ENCODE measurements around the gene VPS45. TPM values are rescaled to one million over a fixed set of nuclear protein-coding genes. Genes with fewer than 3 reads are reported as not detected.
"Not testable (repeated sequence)": the region's sequence is repeated elsewhere in the genome, so short reads cannot be mapped to it uniquely, and the experiment has no call there.

The VPS45 gene
- total RNA-seq, 1 donor from 2014 or later = 48.9 TPM

GRCh38 chr1:150165622-150166612 lies 98.3 kb downstream of the VPS45 start:
- intact Hi-C loops (cut with DNase I) = loop anchor here (5.0 kb wide), 2 partner anchors 94 to 204 kb away; no protein-coding TSS in a partner anchor
- DNase-seq (peak; percentile 69), ATAC-seq (ENCODE audit: poor library complexity) (no peak)

GRCh38 chr1:150168960-150169601 lies 101.5 kb downstream of the VPS45 start:
- DNase-seq (peak; percentile 81), ATAC-seq (ENCODE audit: poor library complexity) (peak; percentile 69)
- intact Hi-C loops (cut with DNase I) = loop anchor here (5.0 kb wide), 2 partner anchors 97 to 207 kb away; no protein-coding TSS in a partner anchor

- ATAC-seq (ENCODE audit: poor library complexity) (no peak), DNase-seq (no peak)
- intact Hi-C loops (cut with DNase I) = loop anchor here (10.0 kb wide), 1 partner anchor 277 kb away; the partner anchor contains the start of gene BOLA1
Measured at GRCh38 chr1:150171801-150172200, 104.2 kb downstream of the VPS45 start.

DNA sequence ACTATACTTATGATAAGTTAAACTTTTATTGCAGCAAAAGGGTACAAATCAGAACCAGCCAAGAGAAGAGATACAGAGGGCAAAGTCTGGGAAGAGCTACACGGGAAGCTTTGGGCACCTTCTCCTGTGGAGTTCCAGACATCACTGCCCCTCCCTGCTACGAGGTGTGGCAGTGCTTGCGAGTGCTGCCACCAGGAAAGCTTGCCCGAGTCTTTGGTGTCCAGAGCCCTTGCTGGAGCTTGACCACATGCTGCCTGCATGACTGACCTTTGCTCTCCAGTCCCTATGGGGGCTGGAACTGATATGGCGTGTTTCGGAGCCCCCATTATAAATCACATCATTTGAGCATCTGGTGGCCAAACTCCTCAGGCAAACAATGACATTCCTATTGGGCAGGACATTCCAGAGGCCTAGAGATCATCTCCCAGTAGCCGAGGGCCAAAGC lies 105.6 kb downstream of the VPS45 start:
- ATAC-seq (ENCODE audit: poor library complexity) (no peak), DNase-seq (no peak)
- intact Hi-C loops (cut with DNase I) = loop anchor here (10.0 kb wide), 1 partner anchor 278 kb away; the partner anchor contains the start of gene BOLA1

- intact Hi-C loops (cut with DNase I) = loop anchor here (10.0 kb wide), 1 partner anchor 282 kb away; the partner anchor contains the start of gene BOLA1
- ATAC-seq (ENCODE audit: poor library complexity) (peak; percentile 38), DNase-seq (no peak)
Measured at GRCh38 chr1:150176593-150176992, 109.0 kb downstream of the VPS45 start.

- intact Hi-C loops (cut with DNase I) = loop anchor here (10.0 kb wide), 1 partner anchor 284 kb away; the partner anchor contains the start of gene BOLA1
- peak; percentile 48 for ATAC-seq (ENCODE audit: poor library complexity)
- DNase-seq = no peak
Measured at GRCh38 chr1:150178548-150178947, 111.0 kb downstream of the VPS45 start.

DNA sequence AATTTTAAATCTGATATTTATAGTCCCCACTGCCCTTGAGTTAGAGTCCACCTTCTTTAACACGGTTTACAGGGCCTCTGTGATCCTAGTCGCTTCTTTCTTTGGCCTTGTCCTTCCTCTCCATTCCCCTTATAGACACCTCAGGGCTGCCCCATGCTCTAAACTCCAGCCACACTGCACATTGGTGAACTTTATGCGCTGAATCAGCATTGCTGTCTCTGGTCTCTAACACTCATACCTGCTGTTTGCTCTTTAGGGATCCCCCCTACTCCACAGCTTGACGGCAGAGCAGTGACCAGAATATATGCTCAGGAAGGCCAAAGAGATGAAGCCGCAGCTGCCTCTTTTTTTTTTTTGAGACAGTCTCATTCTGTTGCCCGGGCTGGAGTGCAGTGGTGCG lies 112.3 kb downstream of the VPS45 start:
- intact Hi-C loops (cut with DNase I) = loop anchor here (10.0 kb wide), 1 partner anchor 285 kb away; the partner anchor contains the start of gene BOLA1
- DNase-seq = no peak
- ATAC-seq (ENCODE audit: poor library complexity) = no peak

GRCh38 chr1:150180474-150180873 lies 112.9 kb downstream of the VPS45 start:
- DNase-seq = no peak
- ATAC-seq (ENCODE audit: poor library complexity) = no peak
- intact Hi-C loops (cut with DNase I) = no loop called here

DNA sequence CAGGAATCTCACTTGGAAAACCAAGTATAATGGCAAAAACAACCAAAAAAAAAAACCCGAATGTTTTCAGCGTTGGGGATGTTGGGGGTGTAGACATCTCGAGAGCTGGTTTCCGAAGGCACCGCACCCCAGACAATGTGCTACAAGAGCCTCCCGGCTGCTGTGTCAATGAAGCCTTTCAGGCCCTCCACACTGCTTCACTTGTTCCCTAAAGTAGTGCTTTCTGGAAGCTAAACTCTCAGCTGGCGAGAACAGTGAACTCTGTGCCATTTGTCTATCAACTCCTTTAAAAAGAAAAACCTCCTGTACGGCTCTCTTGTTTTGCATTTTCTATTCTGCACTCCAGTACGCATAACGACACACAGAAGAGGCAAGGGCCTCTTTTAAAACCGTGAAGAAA lies 114.7 kb downstream of the VPS45 start:
- no peak for ATAC-seq (ENCODE audit: poor library complexity)
- intact Hi-C loops (cut with DNase I) = no loop called here

GRCh38 chr1:150183061-150183460 lies 115.5 kb downstream of the VPS45 start:
- DNase-seq (no peak), ATAC-seq (ENCODE audit: poor library complexity) (no peak)
- intact Hi-C loops (cut with DNase I) = no loop called here

More for the DNA sequence above, 114.7 kb downstream of the VPS45 start:
- no peak for DNase-seq

DNA sequence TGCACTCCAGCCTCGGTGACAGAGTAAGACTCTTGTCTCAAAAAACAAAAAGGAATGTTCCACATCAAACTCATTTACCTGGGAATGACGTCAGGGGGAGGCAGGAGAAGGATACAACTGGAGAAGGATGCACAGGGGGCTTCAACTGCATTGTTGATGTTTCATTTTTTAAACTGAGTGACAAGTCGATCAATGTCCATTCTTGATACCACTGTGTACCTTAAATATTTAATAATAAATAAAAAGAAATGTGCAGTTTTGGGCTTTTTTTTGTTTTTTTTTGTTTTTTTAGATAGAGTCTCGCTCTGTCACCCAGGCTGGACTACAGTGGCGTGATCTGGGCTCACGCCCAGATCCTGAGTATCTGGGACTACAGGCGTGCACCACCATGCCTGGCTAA lies 117.9 kb downstream of the VPS45 start:
- ATAC-seq (ENCODE audit: poor library complexity) = no peak
- DNase-seq = no peak
- intact Hi-C loops (cut with DNase I) = no loop called here

DNA sequence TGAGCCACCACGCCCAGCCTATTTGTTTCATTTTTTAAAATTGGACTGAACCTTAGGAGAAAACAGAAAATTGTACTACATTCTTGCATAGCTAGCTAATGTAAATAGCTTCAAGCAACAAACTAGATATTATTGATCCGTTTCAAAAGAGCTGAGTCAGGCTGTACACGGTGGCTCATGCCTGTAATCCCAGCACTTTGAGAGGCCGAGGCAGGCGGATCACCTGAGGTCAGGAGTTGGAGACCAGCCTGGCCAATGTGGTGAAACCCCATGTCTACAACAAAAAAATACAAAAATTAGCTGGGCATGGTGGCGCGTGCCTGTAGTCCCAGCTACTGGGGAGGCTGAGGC lies 118.8 kb downstream of the VPS45 start:
- intact Hi-C loops (cut with DNase I); ATAC-seq (ENCODE audit: poor library complexity); DNase-seq: not testable (repeated sequence)

- DNase-seq = no peak
- peak; percentile 60 for ATAC-seq (ENCODE audit: poor library complexity)
- intact Hi-C loops (cut with DNase I) = no loop called here
Measured at GRCh38 chr1:150186789-150187559, 119.4 kb downstream of the VPS45 start.

DNA sequence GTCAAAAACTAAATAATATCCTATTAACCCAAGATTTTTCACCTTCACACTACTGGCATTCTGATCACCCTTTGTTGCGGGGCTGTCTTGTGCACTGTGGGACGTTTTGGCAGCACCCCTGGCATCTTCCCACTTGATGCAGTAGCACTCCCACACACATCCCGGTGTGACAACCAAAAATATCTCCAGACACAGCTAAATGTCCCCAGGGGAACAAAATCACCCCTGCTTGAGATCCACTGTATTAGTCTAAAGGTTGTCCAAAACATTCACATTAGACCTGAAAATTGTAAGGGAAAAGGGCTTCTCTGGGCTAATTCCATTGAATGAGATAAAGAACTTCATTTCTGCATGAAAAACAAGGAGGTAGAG lies 120.0 kb downstream of the VPS45 start:
- intact Hi-C loops (cut with DNase I) = no loop called here
- no peak for DNase-seq
- ATAC-seq (ENCODE audit: poor library complexity) = peak; percentile 36

GRCh38 chr1:150192012-150192411 lies 124.4 kb downstream of the VPS45 start:
- ATAC-seq (ENCODE audit: poor library complexity) = peak; percentile 87
- DNase-seq = no peak

DNA sequence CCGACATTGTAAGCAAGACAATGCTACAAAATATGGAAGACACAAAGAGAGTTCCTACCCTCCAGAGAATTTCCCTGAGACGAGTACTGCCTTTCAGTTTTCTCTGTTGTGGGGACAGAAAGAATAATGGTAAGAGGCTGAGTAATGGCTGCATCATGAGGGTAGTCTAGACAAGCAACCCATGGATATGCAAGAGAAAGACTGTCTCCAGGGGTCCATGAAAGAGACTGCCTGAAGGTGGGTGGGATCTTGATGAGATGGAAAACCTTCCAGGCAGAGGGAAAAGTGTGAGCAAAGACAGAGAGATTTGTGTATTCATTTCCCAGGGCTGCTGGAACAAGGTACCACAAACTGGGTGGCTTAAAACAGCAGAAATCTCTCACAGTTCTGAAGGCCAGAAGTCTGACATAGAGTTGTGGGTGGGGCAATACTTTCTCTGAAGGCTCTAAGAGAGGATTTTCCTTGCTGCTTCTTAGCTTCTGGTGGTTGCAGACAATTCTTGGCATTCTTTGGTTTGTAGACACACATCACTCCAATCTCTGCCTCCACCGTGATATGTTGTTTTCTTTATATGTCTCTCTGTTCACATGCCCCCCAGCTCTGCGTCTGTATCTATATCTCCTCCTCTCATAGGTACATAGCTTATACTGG lies 126.9 kb downstream of the VPS45 start:
- ATAC-seq (ENCODE audit: poor library complexity) (no peak), DNase-seq (no peak)
- intact Hi-C loops (cut with DNase I) = no loop called here

More at GRCh38 chr1:150192012-150192411, 124.4 kb downstream of the VPS45 start:
- intact Hi-C loops (cut with DNase I) = no loop called here

Data from Right ventricle myocardium superior (tissue), 1 donor.